22Rv1 (cell line): ENCODE data around the gene JPT2.

Experiments
- H3K27ac ChIP-seq: fragments of 450-650 bp; 2 replicates; pipeline ENCODE4 v1.5.1; 2017
- CTCF ChIP-seq: fragments of 450-650 bp; IDR thresholded peaks from 2 replicates; pipeline ENCODE4 v1.5.1; 2017; ENCODE audit warnings: mild to moderate bottlenecking
- ZFX ChIP-seq: fragments of 450-650 bp; IDR thresholded peaks from 2 replicates; pipeline ENCODE4 v1.6.1; 2017; ENCODE audit warnings: antibody characterized with exemption, borderline replicate concordance

JPT2 gene

GRCh38 chr16:1698680-1699079 lies 20.6 kb downstream of the JPT2 start:
- TF ChIP-seq CTCF (no peak), ZFX (no peak)
- no peak overlapping the region for H3K27ac ChIP-seq

GRCh38 chr16:1700246-1700645 lies 22.2 kb downstream of the JPT2 start:
- TF ChIP-seq CTCF (no peak), ZFX (no peak)
- H3K27ac ChIP-seq: no peak overlapping the region

GRCh38 chr16:1701216-1701878 lies 23.3 kb downstream of the JPT2 start:
- no peak for TF ChIP-seq CTCF
- TF ChIP-seq ZFX: no peak

GRCh38 chr16:1705324-1705687 lies 27.2 kb downstream of the JPT2 start:
- peak overlapping the region; percentile 95 for H3K27ac ChIP-seq

More at GRCh38 chr16:1701216-1701878, 23.3 kb downstream of the JPT2 start:
- 0 out of 2 replicates have a peak overlapping the region, but pooled peaks have one; percentile 10 for H3K27ac ChIP-seq

GRCh38 chr16:1705688-1706385 lies 27.8 kb downstream of the JPT2 start, which contains the start of gene MAPK8IP3:
Gene MAPK8IP3, plus strand, starts transcription at chr16:1706195. Its CDS starts 145 bp downstream, at chr16:1706340.
- peak within 1 kb of the TSS; percentile 95 for H3K27ac ChIP-seq
- peak; percentile 96 for TF ChIP-seq CTCF
- TF ChIP-seq ZFX: no peak

GRCh38 chr16:1706386-1707192 lies 28.5 kb downstream of the JPT2 start:
- H3K27ac ChIP-seq: peak overlapping the region; percentile 95
- TF ChIP-seq CTCF: no peak
- no peak for TF ChIP-seq ZFX

GRCh38 chr16:1707193-1707790 lies 29.2 kb downstream of the JPT2 start:
- peak overlapping the region; percentile 95; the same call in 1 of the 2 replicates for H3K27ac ChIP-seq

More at GRCh38 chr16:1707193-1707790, 29.2 kb downstream of the JPT2 start:
- no peak for TF ChIP-seq ZFX
- no peak for TF ChIP-seq CTCF
